Body of pancreas (tissue), 4 donors: ENCODE measurements around the gene TCFL5. TPM values are rescaled to one million over a fixed set of nuclear protein-coding genes. Genes with fewer than 3 reads are reported as not detected.

Experiments used
- ATAC-seq: fragments of 150-250 bp; one replicate; pipeline ENCODE4 v1.9.1; 2016
- DNase-seq, 4 donors: peaks; one replicate each; pipeline ENCODE4 v3.0.0-alpha.2; 2019
- H3K27ac ChIP-seq, 4 donors: fragments of 200-600 bp; sonication (generic); 1 replicate in 3 of 4; 2 replicates in 1 of 4; pipeline versions ENCODE4 v1.5.1 to v1.6.1; 2016 to 2019; ENCODE audit warnings: mild to moderate bottlenecking in 1 of 4, mixed read lengths in 1 of 4, moderate library complexity in 1 of 4
- H3K27me3 ChIP-seq, 2 donors: fragments of 200-600 bp; sonication (generic); one replicate each; pipeline ENCODE4 v1.6.0; 2016; ENCODE audit warnings: mild to moderate bottlenecking in 1 of 2
- H3K36me3 ChIP-seq, 2 donors: fragments of 200-600 bp; sonication (generic); replicated peaks in 1 of 2; 2 replicates each; pipeline ENCODE4 v1.5.1; 2016; ENCODE audit warnings: low read depth in 2 of 2; ENCODE audit not compliant: insufficient read depth in 1 of 2
- H3K4me1 ChIP-seq: fragments of 200-600 bp; sonication (generic); one replicate; pipeline ENCODE4 v1.6.0; 2016
- H3K4me3 ChIP-seq, 2 donors: fragments of 200-600 bp; sonication (generic); 1 replicate in 1 of 2; 2 replicates in 1 of 2; pipeline ENCODE4 v1.5.1; 2016 to 2019
- H3K9me3 ChIP-seq, 3 donors: fragments of 200-600 bp; sonication (generic); 1 replicate in 2 of 3; 2 replicates in 1 of 3; pipeline ENCODE4 v1.5.1; 2016
- CTCF ChIP-seq, 7 experiments: fragments of 450-650 bp in 4 of 7; fragments of 200-600 bp in 3 of 7; sonication (generic) in 3 of 7; IDR thresholded peaks; one replicate each; pipeline ENCODE4 v1.5.1; 2016 to 2019; ENCODE audit warnings: antibody characterized with exemption in 7 of 7
- POLR2A ChIP-seq, 3 donors: fragments of 450-650 bp; IDR thresholded peaks; one replicate each; pipeline ENCODE4 v1.6.1; 2016; ENCODE audit warnings: antibody characterized with exemption in 3 of 3, mild to moderate bottlenecking in 2 of 3
- WGBS, 2 donors: methylation state at CpG; one replicate each; pipeline ENCODE4 v1.1.5; 2017; 5-methylcytosine and 5-hydroxymethylcytosine counted together
- intact Hi-C: fragments of 100-400 bp; cut with DNase I; formaldehyde crosslinking; loops from one replicate; pipeline ENCODE4 v1.15.1; 2023
- total RNA-seq, 2 donors: library from RNA; depleted of rRNA; stranded (reverse); fragments of >200 nt; gene quantifications; one replicate each; pipeline ENCODE4 v1.1.0, GENCODE V29; 2016

The TCFL5 gene
- 1 to 10 TPM; 2.0 to 7.5 TPM for total RNA-seq

- intact Hi-C loops, result no loop called here
- DNase-seq (peak; percentile 81 to 91 (median 90)), ATAC-seq (peak; percentile 91)
- TF ChIP-seq CTCF (IDR thresholded peaks at IDR 0.05) (no peak), POLR2A (IDR thresholded peaks at IDR 0.05) (no peak)
- no peaks in the 10 kb centered on the region for H3K36me3 ChIP-seq
- no peaks in the 10 kb centered on the region for H3K9me3 ChIP-seq
- WGBS, 2 donors, result 14 to 84% methylated on average over 7 to 37 of the region's 70 CpGs
- peaks cover 19% of the 10 kb centered on the region for H3K4me1 ChIP-seq
- H3K4me3 ChIP-seq, result no peak within 1 kb of the TSS
- no peaks in the 10 kb centered on the region for H3K27me3 ChIP-seq
- peak within 1 kb of the TSS in 2 of 4 donors; percentile 16 to 45 for H3K27ac ChIP-seq
Measured at GRCh38 chr20:62861726-62862336, at the start of gene TCFL5. TCFL5 (minus strand) TSS chr20:62861822; CDS start chr20:62861670, 152 bp downstream.

- intact Hi-C loops, result no loop called here
- Histone ChIP-seq H3K4me1 (peaks cover 28% of the 10 kb centered on the region), H3K36me3 (peaks cover 24 to 43% of the 10 kb centered on the region in 2 donors), H3K4me3 (no peak overlapping the region), H3K9me3 (no peaks in the 10 kb centered on the region), H3K27ac (no peak overlapping the region), H3K27me3 (no peaks in the 10 kb centered on the region)
- ATAC-seq (no peak), DNase-seq (no peak)
- 95% methylated on average over 38 to 45 of the region's 45 CpGs for WGBS, 2 donors
- TF ChIP-seq POLR2A (IDR thresholded peaks at IDR 0.05), result no peak
- no peak for TF ChIP-seq CTCF (IDR thresholded peaks at IDR 0.05)
Measured at GRCh38 chr20:62910777-62911497, 49.3 kb upstream of the TCFL5 start.

- Histone ChIP-seq H3K4me1 (peaks cover 22% of the 10 kb centered on the region), H3K27ac (no peak overlapping the region), H3K36me3 (peaks cover 24 to 50% of the 10 kb centered on the region in 2 donors), H3K9me3 (no peaks in the 10 kb centered on the region), H3K4me3 (no peak overlapping the region), H3K27me3 (no peaks in the 10 kb centered on the region)
- WGBS, 2 donors, result 87 to 94% methylated on average over 11 of the region's 11 CpGs
- no peak for ATAC-seq
- intact Hi-C loops, result no loop called here
- TF ChIP-seq POLR2A (IDR thresholded peaks at IDR 0.05), result no peak
- TF ChIP-seq CTCF (IDR thresholded peaks at IDR 0.05), result no peak
- DNase-seq, result no peak
Measured at GRCh38 chr20:62910217-62910766, 48.7 kb upstream of the TCFL5 start.

DNA sequence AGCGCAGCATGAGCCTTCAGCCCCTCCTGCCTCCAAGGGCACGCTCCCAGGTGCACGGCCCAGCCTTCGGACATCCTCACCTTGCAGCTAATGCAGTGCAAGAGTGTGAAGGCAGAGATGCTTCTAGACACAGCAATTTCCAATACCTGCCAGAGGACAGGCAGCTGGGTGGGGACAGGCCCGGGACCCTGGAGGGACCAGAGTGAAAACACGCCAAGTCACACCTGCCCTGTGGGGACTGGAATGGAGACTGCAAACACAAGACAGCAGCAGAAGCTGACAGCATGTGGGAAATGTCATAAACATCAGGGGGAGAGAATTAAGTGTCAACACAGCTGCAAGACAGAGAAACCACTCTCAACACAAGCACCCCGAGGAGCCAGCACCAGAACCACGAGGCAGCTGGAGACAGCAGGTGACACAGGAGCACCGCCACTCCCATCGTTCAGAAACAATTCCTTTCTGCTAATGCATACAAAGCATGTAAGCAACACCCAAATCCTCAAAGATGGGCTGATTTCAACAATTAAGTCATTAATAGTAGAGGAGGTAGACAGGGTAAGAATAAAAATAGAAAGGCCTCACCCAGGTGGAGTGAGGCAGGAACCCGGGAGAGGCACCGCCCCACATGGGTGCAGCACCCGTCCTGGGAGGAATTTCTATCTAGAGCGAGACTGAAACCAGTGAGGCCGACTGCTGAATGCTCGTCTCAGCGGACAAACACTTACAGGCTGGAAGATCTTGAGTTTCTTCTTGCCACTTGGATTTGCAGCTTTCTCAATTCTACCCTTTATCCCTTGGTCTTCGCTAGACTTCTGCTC is 47.6 kb upstream of the TCFL5 start:
- DNase-seq, result no peak
- Histone ChIP-seq H3K9me3 (no peaks in the 10 kb centered on the region), H3K4me3 (no peak overlapping the region), H3K27ac (no peak overlapping the region), H3K36me3 (peaks cover 30 to 57% of the 10 kb centered on the region in 2 donors), H3K27me3 (no peaks in the 10 kb centered on the region), H3K4me1 (peaks cover 12% of the 10 kb centered on the region)
- TF ChIP-seq CTCF (IDR thresholded peaks at IDR 0.05) (no peak), POLR2A (IDR thresholded peaks at IDR 0.05) (no peak)
- WGBS, 2 donors, result 82 to 84% methylated on average over 18 of the region's 18 CpGs
- intact Hi-C loops, result no loop called here
- no peak for ATAC-seq
